H54 (cell line): ENCODE data around the gene PAEP.
"Not testable (repeated sequence)": the region's sequence is repeated elsewhere in the genome, so short reads cannot be mapped to it uniquely, and the experiment has no call there.

ENCODE experiments used
- DNase-seq: peaks from one replicate; pipeline ENCODE4 v3.0.0; 2011; ENCODE audit warnings: low spot score, mixed read lengths; ENCODE audit not compliant: insufficient read length
- FAIRE-seq: peaks from 3 replicates; lab custom pipeline; 2011; peaks lifted over from hg19 to GRCh38; lab: Jason Lieb, UNC
- POLR2A ChIP-seq: IDR thresholded peaks from 2 replicates; pipeline ENCODE4 v1.6.1; 2011; ENCODE audit warnings: low read depth, mild to moderate bottlenecking, low read length

Gene PAEP

DNA sequence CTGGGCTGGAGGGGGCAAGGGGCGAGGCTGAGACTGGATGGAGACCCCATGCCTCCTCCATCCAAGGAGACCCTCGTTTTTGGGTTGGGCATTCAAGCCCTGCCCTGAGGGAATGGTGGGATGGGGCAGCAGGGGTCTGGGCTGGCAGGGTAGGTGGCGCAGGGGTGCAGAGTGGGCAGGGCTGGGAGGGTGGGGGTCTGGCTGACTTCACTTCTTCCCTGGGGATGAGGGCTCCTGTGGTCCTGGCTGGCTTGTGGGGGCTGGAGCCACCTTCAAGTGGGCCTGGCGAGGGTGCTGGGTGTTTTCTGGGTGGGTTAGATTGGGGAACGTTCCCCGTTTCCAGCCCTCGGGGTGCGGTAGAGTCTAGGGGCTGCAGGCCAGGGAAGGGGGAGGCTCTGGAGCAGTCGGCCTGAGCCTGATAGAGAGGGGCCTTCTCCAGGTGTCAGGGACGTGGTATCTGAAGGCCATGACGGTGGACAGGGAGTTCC is 39.9 kb upstream of the PAEP start:
- TF ChIP-seq POLR2A = no peak
- DNase-seq (no peak), FAIRE-seq (no peak)

DNA sequence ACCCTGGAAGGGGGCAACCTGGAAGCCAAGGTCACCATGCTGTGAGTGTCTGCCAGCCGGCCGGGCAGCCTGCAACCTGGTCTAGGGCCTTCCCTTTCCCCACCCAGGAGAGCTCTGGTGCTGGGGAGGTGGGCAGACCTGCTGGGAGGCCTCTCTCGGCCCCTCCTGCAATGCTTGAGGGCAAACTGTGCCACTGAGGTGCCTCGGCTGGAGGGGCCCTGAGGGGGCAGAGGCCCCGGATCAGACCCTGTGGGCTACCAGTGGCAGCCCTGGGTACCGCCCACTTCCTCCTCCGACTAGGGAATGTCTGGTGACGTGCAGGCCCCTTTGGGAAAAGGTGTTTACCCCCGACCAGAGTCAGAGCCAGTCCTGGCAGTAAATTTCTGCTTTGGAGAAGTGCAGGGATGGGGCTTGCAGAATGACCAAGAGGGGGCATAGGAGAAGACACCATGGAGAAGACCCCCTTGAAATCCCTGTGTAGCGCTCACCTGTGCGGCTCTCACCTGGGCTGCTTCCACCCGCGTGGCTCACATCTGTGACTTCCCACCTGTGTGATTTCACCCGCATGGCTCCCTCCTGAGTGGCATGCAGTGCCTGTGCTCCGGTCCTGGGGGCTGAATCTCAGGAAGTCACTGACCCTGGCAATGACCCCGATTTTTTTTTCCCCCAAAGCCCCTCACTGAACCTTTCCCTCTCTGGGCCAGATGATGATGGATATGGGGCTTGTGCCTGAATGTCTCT is 39.2 kb upstream of the PAEP start:
- TF ChIP-seq POLR2A = no peak
- FAIRE-seq (no peak), DNase-seq (no peak)

GRCh38 chr9:135522931-135523330 is 38.6 kb upstream of the PAEP start:
- FAIRE-seq = no peak
- TF ChIP-seq POLR2A = no peak
- no peak for DNase-seq

DNA sequence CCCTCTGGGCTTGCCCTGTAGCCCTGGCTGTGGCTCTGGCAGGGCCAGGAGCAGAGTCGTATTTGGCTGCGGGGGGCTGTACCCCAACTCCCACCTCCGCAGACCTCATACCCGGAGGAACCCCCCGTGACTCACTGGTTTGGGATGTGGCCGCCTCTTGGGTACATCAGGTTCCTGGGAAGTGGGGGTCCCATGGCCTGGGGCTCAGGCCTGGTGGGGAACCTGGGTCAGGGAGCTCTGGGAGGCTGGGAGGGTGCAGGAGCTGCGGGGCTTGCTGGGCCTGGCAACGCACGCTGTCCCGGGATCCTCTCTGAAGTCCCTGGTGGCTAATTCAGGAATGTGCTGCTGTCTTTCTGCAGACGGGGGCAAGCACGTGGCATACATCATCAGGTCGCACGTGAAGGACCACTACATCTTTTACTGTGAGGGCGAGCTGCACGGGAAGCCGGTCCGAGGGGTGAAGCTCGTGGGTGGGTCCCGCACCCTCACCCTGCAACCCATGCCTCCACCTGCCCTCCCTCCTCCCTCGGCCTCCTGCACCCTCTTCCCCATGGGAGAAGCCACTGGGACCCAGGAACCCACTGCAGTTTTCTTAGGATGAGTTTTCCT is 37.9 kb upstream of the PAEP start:
- DNase-seq (no peak), FAIRE-seq (no peak)
- TF ChIP-seq POLR2A = no peak

DNA sequence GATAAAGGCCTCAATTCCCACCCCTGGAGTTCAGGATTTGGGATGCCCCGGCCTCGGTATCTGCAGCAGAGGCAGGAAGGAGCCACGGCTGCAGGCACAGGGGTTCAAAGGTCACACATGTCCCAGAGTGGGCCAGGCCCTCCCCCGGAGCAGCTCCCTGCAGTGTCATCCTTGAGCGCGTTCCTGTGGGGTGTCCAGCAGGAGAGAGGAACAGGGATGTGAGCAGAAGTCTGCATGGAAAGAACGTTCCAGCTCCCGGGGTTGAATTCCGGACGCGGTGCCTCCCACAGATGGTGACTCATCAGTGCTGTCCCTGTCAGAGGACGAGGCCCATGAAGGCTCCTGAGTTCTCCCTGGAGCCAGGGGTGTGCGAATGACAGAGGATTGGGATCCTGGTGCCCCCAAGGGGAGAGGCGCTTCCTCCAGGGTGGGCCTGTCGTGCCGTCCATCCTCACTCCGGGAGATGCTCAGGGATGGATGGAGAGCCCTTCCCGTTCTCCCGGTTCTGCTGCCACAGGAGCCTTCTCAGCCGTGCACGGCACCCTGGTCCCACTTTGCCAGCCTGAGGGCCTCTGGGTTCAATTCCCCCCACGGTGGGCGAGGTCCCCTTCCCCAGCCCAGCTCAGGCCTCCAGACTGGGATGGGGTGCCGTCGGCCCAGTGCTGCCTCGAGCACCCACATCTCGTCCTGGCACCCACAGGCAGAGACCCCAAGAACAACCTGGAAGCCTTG is 37.3 kb upstream of the PAEP start:
- FAIRE-seq = no peak
- no peak for DNase-seq
- TF ChIP-seq POLR2A = no peak

- no peak for DNase-seq
- no peak for TF ChIP-seq POLR2A
- FAIRE-seq = no peak
These were observed 36.1 kb upstream of the PAEP start for GRCh38 chr9:135525241-135526088.

DNA sequence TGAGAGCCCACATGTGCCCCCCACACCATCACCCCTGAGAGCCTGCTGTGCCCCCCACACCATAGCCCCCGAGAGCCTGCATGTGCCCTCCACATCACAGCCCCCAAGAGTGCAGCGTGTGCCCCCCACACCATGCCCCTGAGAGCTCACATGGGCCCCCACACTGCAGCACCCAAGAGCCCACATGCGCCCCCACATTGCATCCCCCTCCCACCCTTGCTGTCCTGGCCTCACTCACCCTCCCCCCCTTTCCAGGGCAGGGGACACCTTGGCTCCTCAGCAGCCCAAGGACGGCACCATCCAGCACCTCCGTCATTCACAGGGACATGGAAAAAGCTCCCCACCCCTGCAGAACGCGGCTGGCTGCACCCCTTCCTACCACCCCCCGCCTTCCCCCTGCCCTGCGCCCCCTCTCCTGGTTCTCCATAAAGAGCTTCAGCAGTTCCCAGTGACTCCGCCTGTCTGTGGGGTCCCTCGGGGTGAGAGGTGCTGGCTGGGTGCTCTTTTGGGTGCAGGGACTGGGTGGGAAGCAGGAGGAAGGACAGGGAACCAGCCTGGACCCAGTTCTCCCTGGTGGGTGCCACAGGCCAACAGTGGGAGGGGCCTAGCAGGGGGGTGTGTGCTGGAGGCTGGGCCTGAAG is 35.3 kb upstream of the PAEP start:
- DNase-seq (no peak), FAIRE-seq (no peak)
- TF ChIP-seq POLR2A = no peak

DNA sequence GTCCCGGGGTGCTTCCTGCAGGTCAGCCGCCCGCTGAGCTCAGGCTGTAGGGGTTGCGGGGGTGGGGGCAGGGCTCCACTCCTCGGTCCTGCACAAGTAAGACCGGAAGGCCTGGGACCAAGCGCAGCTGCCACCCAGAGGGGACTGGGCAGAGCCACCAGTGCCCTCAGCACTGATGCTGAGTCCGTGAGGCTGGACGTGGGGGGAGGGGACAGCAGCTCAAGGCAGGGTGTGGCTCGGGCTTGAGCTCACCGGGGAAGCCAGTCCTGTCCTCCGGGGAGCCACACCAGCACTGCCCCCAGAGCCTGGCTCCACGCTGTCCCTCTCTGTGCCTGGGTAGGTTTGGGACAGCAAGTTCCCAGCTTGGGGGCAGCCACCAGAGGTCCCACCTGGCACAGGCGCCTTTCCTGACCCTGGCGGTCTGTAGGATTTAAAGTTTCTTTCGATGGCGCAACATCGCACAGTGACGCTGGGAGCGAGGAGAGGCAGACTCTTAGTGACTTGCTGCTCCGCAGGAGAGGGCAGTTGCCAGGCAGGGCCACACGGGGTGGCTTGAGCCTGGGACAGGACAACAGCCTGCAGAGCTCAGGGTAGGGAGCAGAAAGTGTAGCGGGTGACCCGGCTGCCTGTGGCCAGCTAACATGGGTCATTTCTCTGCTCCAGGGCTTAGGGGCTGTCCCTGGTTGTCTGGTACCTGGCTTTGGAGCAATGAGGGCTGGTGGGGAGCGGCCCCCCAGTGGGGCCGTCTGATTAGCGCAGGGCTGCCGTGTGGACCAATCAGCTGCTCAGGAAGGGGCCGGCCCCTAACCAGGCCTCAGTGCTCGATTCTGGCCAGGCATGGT is 34.6 kb upstream of the PAEP start:
- no peak for TF ChIP-seq POLR2A
- FAIRE-seq = no peak
- no peak for DNase-seq

GRCh38 chr9:135528842-135529435 is 32.6 kb upstream of the PAEP start:
- not testable (repeated sequence) for FAIRE-seq, DNase-seq

- no peak for FAIRE-seq
- no peak for TF ChIP-seq POLR2A
- no peak for DNase-seq
These were observed 31.4 kb upstream of the PAEP start for GRCh38 chr9:135530146-135530545.

DNA sequence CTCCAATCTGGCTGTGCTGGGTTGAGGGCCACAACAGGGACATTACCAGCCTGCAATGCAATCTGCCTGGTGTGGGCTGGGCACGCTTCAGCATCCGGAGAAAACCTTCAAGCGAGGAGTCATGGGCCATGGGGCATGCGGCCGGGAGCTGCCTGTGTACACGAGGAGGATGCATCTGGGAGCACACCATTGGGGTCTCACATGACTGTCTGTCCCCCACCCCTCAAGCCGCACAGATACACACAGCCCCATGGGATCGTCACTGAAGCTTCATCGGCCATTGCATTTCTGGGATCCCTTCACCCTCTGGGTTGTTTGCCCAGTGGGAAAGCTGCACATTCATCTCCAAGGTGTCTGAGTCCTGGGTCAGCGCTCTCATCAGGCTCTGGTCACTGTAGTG is 30.5 kb upstream of the PAEP start:
- TF ChIP-seq POLR2A = no peak
- no peak for DNase-seq
- no peak for FAIRE-seq

- no peak for TF ChIP-seq POLR2A
- DNase-seq (no peak), FAIRE-seq (no peak)
These were observed 28.4 kb upstream of the PAEP start for GRCh38 chr9:135533113-135533512.
